Subcutaneous adipose tissue (tissue), 4 donors: ENCODE data around the gene SOAT2. TPM values are rescaled to one million over a fixed set of nuclear protein-coding genes. Genes with fewer than 3 reads are reported as not detected.

Experiments
- CTCF ChIP-seq: fragments of 450-650 bp; IDR thresholded peaks from one replicate; pipeline ENCODE4 v1.5.1; 2016; ENCODE audit warnings: low read depth, mild to moderate bottlenecking, control low read depth, antibody characterized with exemption, moderate library complexity
- total RNA-seq, 4 donors: library from RNA; depleted of rRNA; stranded (reverse); fragments of >200 nt; gene quantifications; one replicate each; pipeline ENCODE4 v1.1.0, GENCODE V29; 2016

The SOAT2 gene
- under 1 TPM in 1 of 4 donors, not detected in 3; 0.38 TPM for total RNA-seq

- no peak for TF ChIP-seq CTCF
These were observed at the start of gene SOAT2 for GRCh38 chr12:53102883-53103807. TSS of gene SOAT2 (plus strand) at chr12:53103486. CDS start at chr12:53103578, 92 bp downstream.

GRCh38 chr12:53054112-53054878 lies 49.0 kb upstream of the SOAT2 start:
- TF ChIP-seq CTCF = no peak

GRCh38 chr12:53055471-53056266 lies 47.6 kb upstream of the SOAT2 start:
- TF ChIP-seq CTCF = no peak

GRCh38 chr12:53056296-53056695 lies 47.0 kb upstream of the SOAT2 start:
- TF ChIP-seq CTCF = no peak

GRCh38 chr12:53056901-53057300 lies 46.4 kb upstream of the SOAT2 start:
- no peak for TF ChIP-seq CTCF

GRCh38 chr12:53057816-53058500 lies 45.3 kb upstream of the SOAT2 start:
- no peak for TF ChIP-seq CTCF
